K562 (cell line): Measurements from ENCODE around the gene RGS3.

Source experiments
- CHD4 ChIP-seq: fragments of 200-600 bp; sonication (generic); IDR thresholded peaks from 3 replicates; pipeline ENCODE4 v1.6.1; 2012; ENCODE audit warnings: low read depth, mild to moderate bottlenecking, mixed read lengths, low read length, inconsistent platforms; ENCODE audit not compliant: insufficient read depth, insufficient replicate concordance, poor library complexity, severe bottlenecking
- POLR2AphosphoS5 ChIP-seq: IDR thresholded peaks from 2 replicates; pipeline ENCODE4 v1.6.1; 2011; ENCODE audit warnings: mild to moderate bottlenecking, low read depth, low read length, moderate library complexity; ENCODE audit not compliant: control insufficient read depth, insufficient read depth
- RFX1 ChIP-seq: fragments of 450-650 bp; IDR thresholded peaks from 2 replicates; pipeline ENCODE4 v1.6.1; 2016; ENCODE audit warnings: mild to moderate bottlenecking, moderate library complexity

DNA sequence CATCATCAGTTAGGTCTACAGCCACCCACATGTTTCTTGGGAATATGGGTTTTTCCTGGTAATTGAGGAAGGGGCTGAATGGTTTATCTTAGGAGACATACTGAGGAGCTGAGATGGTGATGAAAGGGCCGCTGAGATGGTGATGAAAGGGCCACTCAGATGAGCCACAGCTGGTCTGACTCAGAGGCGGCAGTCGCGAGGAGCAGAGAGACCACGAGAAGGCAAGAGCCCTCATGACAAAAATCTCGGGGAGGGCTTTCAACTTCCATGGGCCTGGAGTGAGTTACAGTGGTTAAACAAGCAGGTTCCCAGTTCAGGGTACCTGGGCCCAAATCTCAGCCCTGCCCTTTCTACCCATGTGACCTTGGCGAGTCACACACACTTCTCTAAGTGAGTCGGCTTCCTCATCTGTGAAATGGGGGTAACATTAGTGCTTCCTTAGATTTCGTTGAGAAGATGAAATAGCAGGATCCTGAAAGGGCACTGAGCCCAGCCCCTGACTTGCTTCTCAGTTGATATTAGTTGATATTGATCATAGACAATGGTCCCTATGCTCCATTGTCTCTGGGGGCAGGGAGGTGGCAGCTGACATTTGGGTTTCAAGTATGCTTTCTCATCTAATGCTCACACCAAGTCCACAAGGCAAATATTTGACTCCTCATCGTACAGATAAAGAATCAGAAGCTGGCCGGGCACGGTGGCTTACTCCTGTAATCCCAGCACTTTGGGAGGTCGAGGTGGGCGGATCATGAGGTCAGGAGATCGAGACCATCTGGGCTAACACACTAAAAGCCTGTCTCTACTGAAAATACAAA, 169.5 kb downstream of the RGS3 start:
- TF ChIP-seq POLR2AphosphoS5 (no peak), RFX1 (no peak), CHD4 (no peak)
